ENCODE results near the gene PLD6.

Gene PLD6

GRCh38 chr17:17167986-17168385 is 38.1 kb downstream of the PLD6 start:
- TF ChIP-seq SUZ12 (IDR thresholded peaks at IDR 0.05; ENCODE audit: extremely low read depth, insufficient read depth, insufficient read length) (no peak), ZNF274 (IDR thresholded peaks at IDR 0.05; ENCODE audit: low read depth, low read length) (no peak), YY1 (IDR thresholded peaks at IDR 0.05; ENCODE audit: insufficient read depth, insufficient read length) (no peak)
- Histone ChIP-seq H3K9ac (ENCODE audit: insufficient read length, low read depth) (no peak overlapping the region), H3K9me3 (ENCODE audit: insufficient read depth, low read length) (no peaks in the 10 kb centered on the region), H3K36me3 (ENCODE audit: insufficient read depth, insufficient read length, low read length) (peaks cover 77% of the 10 kb centered on the region), H3K4me3 (ENCODE audit: insufficient read length, low read depth) (no peak overlapping the region), H3K4me1 (ENCODE audit: insufficient read depth, insufficient read length) (peaks cover 12% of the 10 kb centered on the region), H3K27me3 (ENCODE audit: insufficient read depth, insufficient read length) (no peaks in the 10 kb centered on the region)
- DNase-seq (ENCODE audit: low read depth, low spot score), result no peak

- TF ChIP-seq YY1 (IDR thresholded peaks at IDR 0.05; ENCODE audit: insufficient read depth, insufficient read length) (no peak), ZNF274 (IDR thresholded peaks at IDR 0.05; ENCODE audit: low read depth, low read length) (no peak), SUZ12 (IDR thresholded peaks at IDR 0.05; ENCODE audit: extremely low read depth, insufficient read depth, insufficient read length) (no peak)
- Histone ChIP-seq H3K4me1 (ENCODE audit: insufficient read depth, insufficient read length) (peaks cover 7% of the 10 kb centered on the region), H3K36me3 (ENCODE audit: insufficient read depth, insufficient read length, low read length) (peaks cover 77% of the 10 kb centered on the region), H3K27me3 (ENCODE audit: insufficient read depth, insufficient read length) (no peaks in the 10 kb centered on the region), H3K9ac (ENCODE audit: insufficient read length, low read depth) (no peak overlapping the region), H3K9me3 (ENCODE audit: insufficient read depth, low read length) (no peaks in the 10 kb centered on the region), H3K4me3 (ENCODE audit: insufficient read length, low read depth) (no peak overlapping the region)
- no peak for DNase-seq (ENCODE audit: low read depth, low spot score)
Measured at GRCh38 chr17:17167356-17167755, 38.8 kb downstream of the PLD6 start.

- TF ChIP-seq SUZ12 (IDR thresholded peaks at IDR 0.05; ENCODE audit: extremely low read depth, insufficient read depth, insufficient read length) (no peak), YY1 (IDR thresholded peaks at IDR 0.05; ENCODE audit: insufficient read depth, insufficient read length) (no peak), ZNF274 (IDR thresholded peaks at IDR 0.05; ENCODE audit: low read depth, low read length) (no peak)
- no peak for DNase-seq (ENCODE audit: low read depth, low spot score)
- no peak overlapping the region for H3K4me3 ChIP-seq (ENCODE audit: insufficient read length, low read depth)
- H3K36me3 ChIP-seq (ENCODE audit: insufficient read depth, insufficient read length, low read length), result peaks cover 85% of the 10 kb centered on the region
- H3K9ac ChIP-seq (ENCODE audit: insufficient read length, low read depth), result no peak overlapping the region
- no peaks in the 10 kb centered on the region for H3K9me3 ChIP-seq (ENCODE audit: insufficient read depth, low read length)
- no peaks in the 10 kb centered on the region for H3K27me3 ChIP-seq (ENCODE audit: insufficient read depth, insufficient read length)
- H3K4me1 ChIP-seq (ENCODE audit: insufficient read depth, insufficient read length), result peaks cover 7% of the 10 kb centered on the region
Measured at GRCh38 chr17:17166446-17166845, 39.7 kb downstream of the PLD6 start.

GRCh38 chr17:17165666-17166308 is 40.3 kb downstream of the PLD6 start:
- Histone ChIP-seq H3K4me1 (ENCODE audit: insufficient read depth, insufficient read length) (peaks cover 5% of the 10 kb centered on the region), H3K27me3 (ENCODE audit: insufficient read depth, insufficient read length) (no peaks in the 10 kb centered on the region), H3K9me3 (ENCODE audit: insufficient read depth, low read length) (no peaks in the 10 kb centered on the region), H3K9ac (ENCODE audit: insufficient read length, low read depth) (no peak overlapping the region), H3K36me3 (ENCODE audit: insufficient read depth, insufficient read length, low read length) (peaks cover 87% of the 10 kb centered on the region), H3K4me3 (ENCODE audit: insufficient read length, low read depth) (no peak overlapping the region)
- TF ChIP-seq YY1 (IDR thresholded peaks at IDR 0.05; ENCODE audit: insufficient read depth, insufficient read length) (no peak), ZNF274 (IDR thresholded peaks at IDR 0.05; ENCODE audit: low read depth, low read length) (no peak), SUZ12 (IDR thresholded peaks at IDR 0.05; ENCODE audit: extremely low read depth, insufficient read depth, insufficient read length) (no peak)
- DNase-seq (ENCODE audit: low read depth, low spot score), result no peak

GRCh38 chr17:17164676-17165075 is 41.5 kb downstream of the PLD6 start:
- DNase-seq (ENCODE audit: low read depth, low spot score), result no peak
- TF ChIP-seq YY1 (IDR thresholded peaks at IDR 0.05; ENCODE audit: insufficient read depth, insufficient read length), result no peak
- TF ChIP-seq SUZ12 (IDR thresholded peaks at IDR 0.05; ENCODE audit: extremely low read depth, insufficient read depth, insufficient read length), result no peak
- TF ChIP-seq ZNF274 (IDR thresholded peaks at IDR 0.05; ENCODE audit: low read depth, low read length), result no peak
- H3K36me3 ChIP-seq (ENCODE audit: insufficient read depth, insufficient read length, low read length), result peaks cover 89% of the 10 kb centered on the region

GRCh38 chr17:17164156-17164555 is 42.0 kb downstream of the PLD6 start:
- DNase-seq (ENCODE audit: low read depth, low spot score), result no peak
- no peak overlapping the region for H3K4me3 ChIP-seq (ENCODE audit: insufficient read length, low read depth)
- H3K27me3 ChIP-seq (ENCODE audit: insufficient read depth, insufficient read length), result no peaks in the 10 kb centered on the region
- H3K36me3 ChIP-seq (ENCODE audit: insufficient read depth, insufficient read length, low read length), result peaks cover 90% of the 10 kb centered on the region
- TF ChIP-seq SUZ12 (IDR thresholded peaks at IDR 0.05; ENCODE audit: extremely low read depth, insufficient read depth, insufficient read length) (no peak), ZNF274 (IDR thresholded peaks at IDR 0.05; ENCODE audit: low read depth, low read length) (no peak), YY1 (IDR thresholded peaks at IDR 0.05; ENCODE audit: insufficient read depth, insufficient read length) (no peak)
- no peak overlapping the region for H3K9ac ChIP-seq (ENCODE audit: insufficient read length, low read depth)
- no peaks in the 10 kb centered on the region for H3K9me3 ChIP-seq (ENCODE audit: insufficient read depth, low read length)
- H3K4me1 ChIP-seq (ENCODE audit: insufficient read depth, insufficient read length), result peaks cover 5% of the 10 kb centered on the region

More at GRCh38 chr17:17164676-17165075, 41.5 kb downstream of the PLD6 start:
- no peaks in the 10 kb centered on the region for H3K27me3 ChIP-seq (ENCODE audit: insufficient read depth, insufficient read length)
- no peak overlapping the region for H3K9ac ChIP-seq (ENCODE audit: insufficient read length, low read depth)
- peaks cover 5% of the 10 kb centered on the region for H3K4me1 ChIP-seq (ENCODE audit: insufficient read depth, insufficient read length)
- no peak overlapping the region for H3K4me3 ChIP-seq (ENCODE audit: insufficient read length, low read depth)
- H3K9me3 ChIP-seq (ENCODE audit: insufficient read depth, low read length), result no peaks in the 10 kb centered on the region

GRCh38 chr17:17161759-17162158 is 44.4 kb downstream of the PLD6 start:
- peaks cover 83% of the 10 kb centered on the region for H3K36me3 ChIP-seq (ENCODE audit: insufficient read depth, insufficient read length, low read length)
- no peaks in the 10 kb centered on the region for H3K9me3 ChIP-seq (ENCODE audit: insufficient read depth, low read length)
- no peak overlapping the region for H3K9ac ChIP-seq (ENCODE audit: insufficient read length, low read depth)
- no peak for TF ChIP-seq SUZ12 (IDR thresholded peaks at IDR 0.05; ENCODE audit: extremely low read depth, insufficient read depth, insufficient read length)
- TF ChIP-seq YY1 (IDR thresholded peaks at IDR 0.05; ENCODE audit: insufficient read depth, insufficient read length), result no peak
- no peak for TF ChIP-seq ZNF274 (IDR thresholded peaks at IDR 0.05; ENCODE audit: low read depth, low read length)
- H3K27me3 ChIP-seq (ENCODE audit: insufficient read depth, insufficient read length), result no peaks in the 10 kb centered on the region
- no peak for DNase-seq (ENCODE audit: low read depth, low spot score)
- H3K4me1 ChIP-seq (ENCODE audit: insufficient read depth, insufficient read length), result no peaks in the 10 kb centered on the region
- no peak overlapping the region for H3K4me3 ChIP-seq (ENCODE audit: insufficient read length, low read depth)

Measured in NT2/D1 (cell line).